HepG2 (cell line): ENCODE measurements around the gene LBX2. TPM values are rescaled to one million over a fixed set of nuclear protein-coding genes. Genes with fewer than 3 reads are reported as not detected.

Experiments used
- AGO2 ChIP-seq: fragments of 200-400 bp; formaldehyde crosslinking; optimal IDR thresholded peaks from 2 replicates; pipeline ENCODE3; 2017; ENCODE audit warnings: mild to moderate bottlenecking, low read depth, low read length, moderate library complexity
- CENPT ChIP-seq: sonication (generic); formaldehyde crosslinking; IDR thresholded peaks from 2 replicates; pipeline ENCODE4 v1.8.0; 2022; ENCODE audit warnings: low read depth, mild to moderate bottlenecking, moderate library complexity, missing genetic modification reagents
- SMYD3 ChIP-seq: sonication (generic); formaldehyde crosslinking; IDR thresholded peaks from 2 replicates; pipeline ENCODE4 v1.8.1; 2023; ENCODE audit warnings: mild to moderate bottlenecking, missing genetic modification reagents
- SRSF1 ChIP-seq: fragments of 200-400 bp; formaldehyde crosslinking; optimal IDR thresholded peaks from 2 replicates; pipeline ENCODE3; 2017; ENCODE audit warnings: mild to moderate bottlenecking, low read depth, low read length, moderate library complexity
- ZBTB40 ChIP-seq, 2 experiments: fragments of 450-650 bp in 1 of 2; sonication (generic) in 1 of 2; formaldehyde crosslinking in 1 of 2; IDR thresholded peaks; 2 replicates each; pipeline versions ENCODE4 v1.6.1 to v1.8.0; 2016 to 2022; ENCODE audit warnings: antibody characterized with exemption in 1 of 2, mild to moderate bottlenecking in 1 of 2, missing genetic modification reagents in 1 of 2
- ZBTB7B ChIP-seq: sonication (generic); formaldehyde crosslinking; IDR thresholded peaks from 2 replicates; pipeline ENCODE4 v1.4.0; 2020; ENCODE audit warnings: missing genetic modification reagents
- polyA plus RNA-seq, 8 experiments: library from polyadenylated mRNA; depleted of rRNA in 3 of 8; stranded (reverse) in 7 of 8; unstranded in 1 of 8; fragments of >200 nt; fragmentation: Illumina TruSeq in 4 of 8; extraction: Trizol in 4 of 8; gene quantifications; 2 replicates each; pipeline versions ENCODE4 v1.2.1 to v1.2.3, GENCODE V29; 2011 to 2016; ENCODE audit warnings: low read depth in 4 of 8, missing spikeins in 1 of 8, mixed read lengths in 1 of 8; ENCODE audit not compliant: insufficient read depth in 1 of 8
- total RNA-seq, 5 experiments: library from RNA; depleted of rRNA; stranded (reverse); fragments of >200 nt; fragmentation: Illumina TruSeq; extraction: Trizol; gene quantifications; 2 replicates each; pipeline ENCODE4 v1.2.3, GENCODE V29; 2016; ENCODE audit warnings: low read depth in 1 of 5

LBX2 gene
- total and polyA plus RNA-seq, 2 of the 13 experiments (the other 11 are each of a cell fraction or from before 2014, with no cell fraction given), result 6.4 to 8.1 TPM

- TF ChIP-seq ZBTB40 (IDR thresholded peaks at IDR 0.05) (no peak), ZBTB40 (CRISPR knock-in tag; IDR thresholded peaks at IDR 0.05) (peak; percentile 60; the same call in 1 of the 2 replicates), ZBTB7B (CRISPR knock-in tag) (peak; percentile 55), SMYD3 (CRISPR knock-in tag) (no peak; the same call in 1 of the 2 replicates), CENPT (CRISPR knock-in tag) (0 out of 2 replicates have a peak, but pooled peaks have one; percentile 70), SRSF1 (peak; percentile 53), AGO2 (peak; percentile 93)
Observed at GRCh38 chr2:74529357-74530238, 30.2 kb upstream of the LBX2 start, which contains the start of the genes AUP1 and HTRA2 (continued).
